K562 (cell line): ENCODE data around the gene PPFIA3. TPM values are rescaled to one million over a fixed set of nuclear protein-coding genes. Genes with fewer than 3 reads are reported as not detected.

Experiments used
- ATAC-seq: fragments of 200-7000 bp; cut with Tn5 transposase; 3 replicates; pipeline ENCODE4 v1.9.1; 2020; ENCODE audit warnings: moderate library complexity
- BruUV-seq: library from RNA; stranded (reverse); fragments of 400-500 nt; replicated peaks from 2 replicates; lab custom pipeline; 2021; lab: Mats Ljungman, UMichigan
- CTCF ChIA-PET: fragments of 300-600 bp; formaldehyde crosslinking; extraction: SDS; loops from one replicate; lab custom pipeline; 2021; ENCODE audit warnings: low intra/inter-chr PET ratio; lab: Yijun Ruan, JAX
- POLR2A ChIA-PET: fragments of 300-600, 350-650 bp; sonication (Branson Sonifier 250); formaldehyde crosslinking; extraction: SDS; loops from one replicate; lab custom pipeline; 2021; ENCODE audit warnings: antibody characterized with exemption, inconsistent platforms; lab: Yijun Ruan, JAX
- DNase-seq, 4 experiments: peaks; one replicate each; pipeline versions ENCODE4 v3.0.0 to v3.0.0-alpha.2; 2011 to 2018; ENCODE audit warnings: low spot score in 3 of 4, mixed read lengths in 3 of 4; ENCODE audit errors: extremely low read depth in 1 of 4
- FAIRE-seq: peaks from 2 replicates; lab custom pipeline; 2011; peaks lifted over from hg19 to GRCh38; lab: Jason Lieb, UNC
- H2AFZ ChIP-seq: 2 replicates; pipeline ENCODE4 v1.6.0; 2011; ENCODE audit warnings: low read depth, low read length, control low read depth, inconsistent platforms
- H3K27ac ChIP-seq: fragments of 200-600 bp; 3 replicates; pipeline ENCODE4 v1.8.0; 2011; ENCODE audit warnings: low read depth, mild to moderate bottlenecking, control low read depth, inconsistent platforms, low read length, moderate library complexity, mixed read lengths; ENCODE audit errors: extremely low read depth
- H3K27me3 ChIP-seq, 2 experiments: fragments of 300-600 bp in 1 of 2; 2 replicates in 1 of 2; 3 replicates in 1 of 2; pipeline versions ENCODE4 v1.6.0 to v1.8.0; 2011; ENCODE audit warnings: inconsistent platforms in 2 of 2, low read length in 2 of 2, mild to moderate bottlenecking in 1 of 2, mixed read lengths in 1 of 2, moderate library complexity in 1 of 2; ENCODE audit not compliant: control insufficient read depth in 2 of 2, insufficient read depth in 2 of 2
- H3K36me3 ChIP-seq: fragments of 300-600 bp; 3 replicates; pipeline ENCODE4 v1.8.0; 2011; ENCODE audit warnings: mild to moderate bottlenecking, low read length, inconsistent platforms; ENCODE audit not compliant: control insufficient read depth, insufficient read depth
- H3K4me1 ChIP-seq, 2 experiments: fragments of 200-600 bp in 1 of 2; replicated peaks in 1 of 2; 2 replicates in 1 of 2; 3 replicates in 1 of 2; pipeline versions ENCODE4 v1.5.1 to v1.8.0; 2011; ENCODE audit warnings: inconsistent platforms in 2 of 2, low read length in 2 of 2, mild to moderate bottlenecking in 1 of 2, mixed read lengths in 1 of 2, moderate library complexity in 1 of 2; ENCODE audit not compliant: control insufficient read depth in 2 of 2, insufficient read depth in 2 of 2
- H3K4me2 ChIP-seq: 2 replicates; pipeline ENCODE4 v1.6.1; 2011; ENCODE audit warnings: low read length, control low read depth, inconsistent platforms, mixed read lengths; ENCODE audit not compliant: insufficient read depth
- H3K4me3 ChIP-seq: fragments of 200-600 bp; sonication (generic), shearing (Covaris generic); 2 replicates; pipeline ENCODE4 v1.5.1; 2016; ENCODE audit warnings: control low read depth, inconsistent platforms
- H3K79me2 ChIP-seq: fragments of 200-600 bp; 3 replicates; pipeline ENCODE4 v1.8.0; 2011; ENCODE audit warnings: low read length, inconsistent platforms; ENCODE audit not compliant: control insufficient read depth, insufficient read depth
- H3K9ac ChIP-seq, 2 experiments: 2 replicates each; pipeline versions ENCODE4 v1.6.0 to v1.6.1; 2011; ENCODE audit warnings: low read depth in 2 of 2, low read length in 2 of 2, control low read depth in 1 of 2, inconsistent platforms in 1 of 2, mild to moderate bottlenecking in 1 of 2, mixed read lengths in 1 of 2; ENCODE audit not compliant: insufficient read depth in 1 of 2
- H3K9me1 ChIP-seq: one replicate; pipeline ENCODE4 v1.6.0; 2011; ENCODE audit warnings: inconsistent platforms, mild to moderate bottlenecking, low read length, moderate library complexity; ENCODE audit not compliant: control insufficient read depth, insufficient read depth
- H3K9me3 ChIP-seq: replicated peaks from 2 replicates; pipeline ENCODE4 v1.5.1; 2011; ENCODE audit warnings: low read depth, low read length, inconsistent platforms; ENCODE audit not compliant: control insufficient read depth, insufficient read depth
- H4K20me1 ChIP-seq: replicated peaks from 2 replicates; pipeline ENCODE4 v1.6.1; 2011; ENCODE audit warnings: low read length, inconsistent platforms, mixed read lengths; ENCODE audit not compliant: control insufficient read depth, insufficient read depth
- EGR1 ChIP-seq: fragments of 450-650 bp; conservative IDR thresholded peaks from 2 replicates; pipeline ENCODE4 v1.6.1; 2017; ENCODE audit warnings: mild to moderate bottlenecking
- ID3 ChIP-seq, 2 experiments: fragments of 250-450 bp in 1 of 2; fragments of 450-650 bp in 1 of 2; sonication (Bioruptor Pico) in 1 of 2; IDR thresholded peaks; 2 replicates each; pipeline versions ENCODE4 v1.6.1 to v1.8.0; 2016 to 2021; ENCODE audit warnings: mild to moderate bottlenecking in 2 of 2, moderate library complexity in 2 of 2, missing compliant biosample characterization in 1 of 2, missing genetic modification characterization in 1 of 2
- KLF10 ChIP-seq: fragments of 250-450 bp; sonication (Bioruptor Pico); IDR thresholded peaks from 2 replicates; pipeline ENCODE4 v1.6.1; 2021; ENCODE audit warnings: matching md5 sums
- PHB2 ChIP-seq: fragments of 450-650 bp; IDR thresholded peaks from 2 replicates; pipeline ENCODE4 v1.6.1; 2017; ENCODE audit warnings: low read depth
- POLR2A ChIP-seq: fragments of 450-650 bp; conservative IDR thresholded peaks from 2 replicates; pipeline ENCODE4 v1.6.1; 2016
- POLR2G ChIP-seq: fragments of 200-400 bp; formaldehyde crosslinking; IDR thresholded peaks from 2 replicates; pipeline ENCODE4 v1.6.1; 2017; ENCODE audit warnings: low read depth, mild to moderate bottlenecking, antibody characterized with exemption, low read length, moderate library complexity
- PRDM10 ChIP-seq: fragments of 450-650 bp; IDR thresholded peaks from 2 replicates; pipeline ENCODE4 v1.6.1; 2018; ENCODE audit not compliant: partially characterized antibody
- RB1 ChIP-seq: fragments of 450-650 bp; IDR thresholded peaks from 2 replicates; pipeline ENCODE4 v1.6.1; 2017; ENCODE audit warnings: low read depth, mild to moderate bottlenecking
- SNAPC5 ChIP-seq: fragments of 250-450 bp; sonication (Bioruptor Pico); IDR thresholded peaks from 2 replicates; pipeline ENCODE4 v1.8.0; 2021; ENCODE audit warnings: moderate library complexity, mild to moderate bottlenecking, inconsistent platforms
- SP1 ChIP-seq: sonication (generic); formaldehyde crosslinking; IDR thresholded peaks from 2 replicates; pipeline ENCODE4 v1.8.1; 2022; ENCODE audit warnings: mild to moderate bottlenecking, missing genetic modification reagents
- TBL1XR1 ChIP-seq, 2 experiments: IDR thresholded peaks; 2 replicates each; pipeline ENCODE4 v1.6.1; 2012; ENCODE audit warnings: improper control_type of control experiment in 2 of 2, low read length in 2 of 2, mild to moderate bottlenecking in 1 of 2
- TFE3 ChIP-seq: fragments of 450-650 bp; formaldehyde crosslinking; IDR thresholded peaks from 2 replicates; pipeline ENCODE4 v1.4.0; 2020; ENCODE audit warnings: mild to moderate bottlenecking, mixed read lengths
- ZBTB33 ChIP-seq: sonication (generic); formaldehyde crosslinking; IDR thresholded peaks from 2 replicates; pipeline ENCODE4 v1.8.1; 2023; ENCODE audit warnings: mild to moderate bottlenecking, missing genetic modification reagents
- WGBS: fragments of 100-300 bp; shearing (Covaris generic); methylation state at CpG from one replicate; pipeline ENCODE4 v1.1.6; 2016; ENCODE audit warnings: low coverage, mixed read lengths; ENCODE audit not compliant: insufficient coverage; ENCODE audit errors: missing lambda C conversion rate; 5-methylcytosine and 5-hydroxymethylcytosine counted together
- in situ Hi-C: fragments of 300-500 bp; cut with MboI; formaldehyde crosslinking; loops from 4 replicates; pipeline ENCODE4 v1.15.0; 2018; ENCODE audit warnings: inconsistent platforms, mixed read lengths
- intact Hi-C: fragments of 100-400 bp; cut with micrococcal nuclease; formaldehyde crosslinking; loops from 2 replicates; pipeline ENCODE4 v1.14.2; 2022
- polyA plus RNA-seq, 8 experiments: library from polyadenylated mRNA; depleted of rRNA in 4 of 8; stranded (reverse) in 5 of 8; unstranded in 3 of 8; fragments of >200 nt; fragmentation: Nextera tagmentation in 2 of 8; fragmentation: Illumina TruSeq in 1 of 8; extraction: Ambion mirVana in 2 of 8; extraction: Trizol in 1 of 8; gene quantifications; 2 replicates each; pipeline versions ENCODE4 v1.2.1 to v1.2.3, GENCODE V29; 2011 to 2014; ENCODE audit warnings: inconsistent platforms in 1 of 8, missing spikeins in 1 of 8
- total RNA-seq, 7 experiments: library from RNA; depleted of rRNA in 6 of 7; stranded (reverse); fragments of >200 nt in 6 of 7; fragmentation: Illumina TruSeq in 2 of 7; extraction: Trizol in 2 of 7; gene quantifications; 2 replicates each; pipeline versions ENCODE4 v1.2.1 to v1.2.3, GENCODE V29; 2011 to 2021; ENCODE audit warnings: low replicate concordance in 1 of 7

Gene PPFIA3
- total and polyA plus RNA-seq, 9 of the 15 experiments (the other 6 are each of a cell fraction or from before 2014, with no cell fraction given) = 0.10 to 53.0 (median 17.6) TPM

GRCh38 chr19:49182848-49183375, 63.6 kb downstream of the PPFIA3 start:
- no TSS peak for BruUV-seq

More at GRCh38 chr19:49182848-49183375, 63.6 kb downstream of the PPFIA3 start:
- no peak for FAIRE-seq
- H3K79me2 ChIP-seq = no peaks in the 10 kb centered on the region
- no peak overlapping the region for H2AFZ ChIP-seq
- no peaks in the 10 kb centered on the region for H4K20me1 ChIP-seq
- 83% methylated on average over 19 of the region's 26 CpGs for WGBS
- H3K36me3 ChIP-seq = peaks cover 31% of the 10 kb centered on the region; the same call in 2 of the 3 replicates
- DNase-seq = peak in 3 of 4 experiments; percentile 11 to 17 (median 12)
- in situ Hi-C loops (no loop called here), intact Hi-C loops (no loop called here)
- no peak for TF ChIP-seq SP1 (CRISPR knock-in tag)
- no peak for TF ChIP-seq POLR2A
- TF ChIP-seq TBL1XR1 (IDR thresholded peaks at IDR 0.05; ENCODE audit: low read length in 2 of 2) = no peak
- no peak for TF ChIP-seq TFE3 (CRISPR knock-in tag)
- no peak for TF ChIP-seq ID3 (CRISPR knock-in tag; IDR thresholded peaks at IDR 0.05)
- no peak for TF ChIP-seq ID3 (tag; IDR thresholded peaks at IDR 0.05)
- no peak for TF ChIP-seq SNAPC5 (CRISPR knock-in tag)
- peak; percentile 15; the same call in 1 of the 2 replicates for TF ChIP-seq ZBTB33
- no peak for TF ChIP-seq PHB2
- no peak for TF ChIP-seq PRDM10
- TF ChIP-seq POLR2G = peak; percentile 34; the same call in 1 of the 2 replicates
- no peak for TF ChIP-seq EGR1
- TF ChIP-seq KLF10 = no peak
- TF ChIP-seq RB1 = no peak
- H3K27ac ChIP-seq = no peak overlapping the region
- H3K4me2 ChIP-seq = no peak overlapping the region
- ChIA-PET CTCF (no interaction called here), POLR2A (interaction anchor here (1.1 kb wide), 1 partner anchor 9 kb away, joined by 3 read pairs; no protein-coding TSS in a partner anchor)
- ATAC-seq = peak; percentile 59; the same call in 2 of the 3 replicates
- H3K9me3 ChIP-seq = peaks cover 4% of the 10 kb centered on the region
- no peak overlapping the region for H3K4me3 ChIP-seq
- H3K27me3 ChIP-seq = no peaks in the 10 kb centered on the region
- no peak overlapping the region for H3K9ac ChIP-seq
- no peaks in the 10 kb centered on the region; a peak in 1 of 5 replicates for H3K4me1 ChIP-seq
- no peaks in the 10 kb centered on the region for H3K9me1 ChIP-seq
